A549 (cell line): ENCODE measurements around the gene NKTR. TPM values are rescaled to one million over a fixed set of nuclear protein-coding genes. Genes with fewer than 3 reads are reported as not detected.
"Not testable (repeated sequence)": the region's sequence is repeated elsewhere in the genome, so short reads cannot be mapped to it uniquely, and the experiment has no call there.

Experiments used
- ATAC-seq, 2 experiments: fragments of 200-7000 bp in 1 of 2; fragments of >200 bp in 1 of 2; cut with Nextera tagmentation in 1 of 2; cut with Tn5 transposase in 1 of 2; 3 replicates each; pipeline versions ENCODE4 v1.8.0 to v1.9.1; 2018 to 2020; ENCODE audit warnings: mild to moderate bottlenecking in 1 of 2, moderate library complexity in 1 of 2
- CTCF ChIA-PET: fragments of 300-600 bp; sonication (Branson Sonifier 250); formaldehyde crosslinking; extraction: SDS; loops from one replicate; lab custom pipeline; 2021; ENCODE audit warnings: antibody characterized with exemption, inconsistent platforms; lab: Yijun Ruan, JAX
- POLR2A ChIA-PET: fragments of 350-600 bp; formaldehyde crosslinking; extraction: SDS; loops from one replicate; lab custom pipeline; 2021; ENCODE audit warnings: antibody characterized with exemption, inconsistent platforms; lab: Yijun Ruan, JAX
- DNase-seq, 2 experiments: peaks; one replicate each; pipeline versions ENCODE4 v3.0.0 to v3.0.0-alpha.2; 2011 to 2016; ENCODE audit warnings: low read depth in 1 of 2, low spot score in 1 of 2
- FAIRE-seq: peaks from 2 replicates; lab custom pipeline; 2011; peaks lifted over from hg19 to GRCh38; lab: Jason Lieb, UNC
- H3K27ac ChIP-seq, 2 experiments: fragments of >200 bp; sonication (Bioruptor Twin); formaldehyde crosslinking; 3 replicates each; pipeline ENCODE4 v1.5.1; 2016 to 2017
- H3K4me1 ChIP-seq: fragments of >200 bp; sonication (Bioruptor Twin); formaldehyde crosslinking; 3 replicates; pipeline ENCODE4 v1.6.1; 2016
- H3K4me2 ChIP-seq: fragments of >200 bp; sonication (Bioruptor Twin); formaldehyde crosslinking; 3 replicates; pipeline ENCODE4 v1.6.1; 2016
- H3K4me3 ChIP-seq: fragments of >200 bp; sonication (Bioruptor Twin); formaldehyde crosslinking; 3 replicates; pipeline ENCODE4 v1.5.1; 2016
- H3K9me3 ChIP-seq: fragments of >200 bp; sonication (Bioruptor Twin); formaldehyde crosslinking; 3 replicates; pipeline ENCODE4 v1.6.1; 2016
- CBX8 ChIP-seq: fragments of 200-600 bp; sonication (generic); IDR thresholded peaks from 2 replicates; pipeline ENCODE4 v1.6.1; 2016
- CHD2 ChIP-seq: fragments of 150-350 bp; IDR thresholded peaks from 2 replicates; pipeline ENCODE4 v1.6.1; 2014; ENCODE audit warnings: low read length; ENCODE audit not compliant: partially characterized antibody
- HDAC2 ChIP-seq: fragments of 200-600 bp; sonication (generic); IDR thresholded peaks from 2 replicates; pipeline ENCODE4 v1.6.1; 2016
- HEYL ChIP-seq: fragments of 250-450 bp; sonication (Bioruptor Pico); IDR thresholded peaks from 2 replicates; pipeline ENCODE4 v1.8.0; 2021; ENCODE audit warnings: mild to moderate bottlenecking, moderate library complexity
- KDM1A ChIP-seq: fragments of 200-600 bp; sonication (generic); IDR thresholded peaks from 2 replicates; pipeline ENCODE4 v1.6.1; 2016; ENCODE audit warnings: low read depth, mild to moderate bottlenecking
- MAZ ChIP-seq: fragments of 150-350 bp; IDR thresholded peaks from 2 replicates; pipeline ENCODE4 v1.6.1; 2014; ENCODE audit warnings: antibody characterized with exemption, low read depth, low read length, borderline replicate concordance
- POLR2A ChIP-seq: IDR thresholded peaks from 2 replicates; pipeline ENCODE4 v1.6.1; 2012; ENCODE audit warnings: mild to moderate bottlenecking, low read length
- SMC3 ChIP-seq: fragments of >200 bp; sonication (Bioruptor Twin); formaldehyde crosslinking; IDR thresholded peaks from 3 replicates; pipeline ENCODE4 v1.6.1; 2018; ENCODE audit warnings: inconsistent platforms
- SREBF2 ChIP-seq: fragments of 450-650 bp; IDR thresholded peaks from 2 replicates; pipeline ENCODE4 v1.6.1; 2014; ENCODE audit warnings: mild to moderate bottlenecking, moderate library complexity
- ZNF302 ChIP-seq: fragments of 250-450 bp; sonication (Bioruptor Pico); IDR thresholded peaks from 2 replicates; pipeline ENCODE4 v1.9.0; 2021; ENCODE audit warnings: inconsistent platforms, mild to moderate bottlenecking, moderate library complexity
- WGBS: methylation state at CpG from one replicate; pipeline ENCODE4 v1.1.6; 2017; ENCODE audit errors: missing lambda C conversion rate; 5-methylcytosine and 5-hydroxymethylcytosine counted together
- polyA plus RNA-seq, 4 experiments: library from polyadenylated mRNA; depleted of rRNA in 3 of 4; stranded (reverse); fragments of >200 nt; fragmentation: RNase III in 1 of 4; extraction: RNeasy Plus Mini Kit Qiagen cat#74134 plus additional on column Dnase treatment in 1 of 4; gene quantifications; 2 replicates in 3 of 4; 3 replicates in 1 of 4; pipeline ENCODE4 v1.2.3, GENCODE V29; 2011 to 2017
- TF ChIP-seq, protein P1 (sequence below): fragments of 450-650 bp; IDR thresholded peaks from 2 replicates; pipeline ENCODE4 v1.6.1; 2014; ENCODE audit warnings: antibody characterized with exemption
- TF ChIP-seq, protein P2 (sequence below): fragments of >200 bp; sonication (Bioruptor Twin); formaldehyde crosslinking; IDR thresholded peaks from 2 replicates; pipeline ENCODE4 v1.6.1; 2016
- TF ChIP-seq, protein P3 (sequence below): fragments of >200 bp; sonication (Bioruptor Twin); formaldehyde crosslinking; IDR thresholded peaks from 3 replicates; pipeline ENCODE4 v1.6.1; 2016

The NKTR gene
- polyA plus RNA-seq, 2 of the 4 experiments (the other 2 are of a cell fraction) = 16.2 to 49.3 TPM

DNA sequence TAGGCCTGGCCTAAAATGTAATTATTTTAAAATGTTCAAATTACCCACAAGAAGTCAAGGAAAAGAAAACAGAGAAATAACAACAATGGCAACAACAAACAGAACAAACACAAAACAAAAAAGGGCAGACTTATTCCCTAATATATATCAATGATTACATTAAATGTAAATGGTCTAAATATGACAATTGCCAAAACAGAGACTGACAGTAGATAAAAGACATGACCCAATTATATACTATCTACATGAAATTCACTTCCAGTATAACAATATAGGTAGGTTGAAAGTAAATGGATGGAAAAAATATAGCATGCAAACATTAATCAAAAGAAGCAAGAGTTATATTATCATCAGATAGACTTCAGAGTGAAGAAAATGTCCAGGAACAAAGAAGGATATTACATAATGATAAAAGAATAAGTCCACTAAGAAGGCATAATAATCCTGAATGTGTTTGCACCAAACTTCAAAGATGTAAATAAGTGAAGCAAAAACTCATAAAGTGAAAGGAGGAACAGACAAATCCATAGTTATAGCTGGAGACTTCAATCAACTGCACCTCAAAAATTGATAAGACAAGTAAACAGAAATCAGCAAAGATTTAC is 25.2 kb upstream of the NKTR start:
- ChIA-PET POLR2A (interaction anchor here (0.9 kb wide), 1 partner anchor 15 kb away, joined by 3 read pairs; the partner anchor contains the start of gene SS18L2), CTCF (no interaction called here)
- ATAC-seq (no peak), FAIRE-seq (no peak), DNase-seq (no peak)
- no peak overlapping the region for H3K27ac ChIP-seq
- no peak overlapping the region for H3K4me2 ChIP-seq
- TF ChIP-seq CHD2 = no peak
- 0 out of 2 replicates have a peak, but pooled peaks have one; percentile 33 for TF ChIP-seq HDAC2
- peaks cover 10% of the 10 kb centered on the region; the same call in 2 of the 3 replicates for H3K9me3 ChIP-seq
- peaks cover 6% of the 10 kb centered on the region for H3K4me1 ChIP-seq
- no peak overlapping the region for H3K4me3 ChIP-seq

DNA sequence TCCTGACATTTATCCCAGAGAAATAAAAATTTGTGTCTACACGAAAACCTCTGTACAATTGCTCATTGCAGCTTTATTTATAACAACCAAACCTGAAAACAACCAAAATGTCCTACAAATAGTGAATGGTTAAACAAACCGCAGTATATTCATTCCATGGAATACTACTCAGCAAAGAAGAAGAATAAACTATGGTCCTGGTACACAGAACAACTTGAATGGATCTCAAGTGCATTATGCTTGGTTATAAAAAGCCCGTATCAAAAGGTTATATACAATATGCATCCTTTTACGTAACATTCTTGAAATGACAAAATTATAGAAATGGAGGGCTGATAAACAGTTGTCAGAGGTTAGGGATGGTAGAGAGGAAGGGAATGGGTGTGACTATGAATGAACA is 22.4 kb upstream of the NKTR start:
- POLR2A ChIA-PET = no interaction called here
- WGBS = 87% methylated on average over 4 of the region's 4 CpGs

DNA sequence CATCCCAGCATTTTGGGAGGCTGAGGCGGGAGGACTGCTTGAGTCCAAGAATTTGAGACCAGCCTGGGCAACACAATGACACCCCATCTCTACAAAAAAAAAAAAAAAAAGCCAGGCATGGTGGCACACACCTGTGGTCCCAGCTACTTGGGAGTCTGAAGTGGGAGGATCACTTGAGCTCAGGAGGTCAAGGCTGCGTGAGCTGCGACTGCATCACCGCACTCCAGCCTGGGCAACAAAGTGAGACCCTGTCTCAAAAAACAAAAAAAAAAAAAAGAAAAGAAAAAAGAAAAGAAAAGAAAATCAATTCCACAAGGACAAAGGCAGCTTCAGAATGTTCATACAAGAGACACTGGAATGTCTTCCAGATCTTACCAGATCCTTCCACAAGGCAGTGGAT is 21.1 kb upstream of the NKTR start:
- ATAC-seq, H3K27ac ChIP-seq, POLR2A ChIA-PET, H3K4me3 ChIP-seq, H3K4me2 ChIP-seq, DNase-seq, FAIRE-seq, H3K9me3 ChIP-seq: not testable (repeated sequence)
- WGBS = 97% methylated on average over 4 of the region's 4 CpGs
- H3K4me1 ChIP-seq = peaks cover 20% of the 10 kb centered on the region
- CTCF ChIA-PET = interaction anchor here (0.8 kb wide), 1 partner anchor 348 kb away, joined by 3 read pairs; no protein-coding TSS in a partner anchor

More for the DNA sequence above, 22.4 kb upstream of the NKTR start:
- DNase-seq = no peak
- FAIRE-seq = no peak
- Histone ChIP-seq H3K4me1 (peaks cover 19% of the 10 kb centered on the region), H3K9me3 (peaks cover 10% of the 10 kb centered on the region; the same call in 2 of the 3 replicates), H3K4me3 (no peak overlapping the region), H3K27ac (no peak overlapping the region), H3K4me2 (no peak overlapping the region)
- CTCF ChIA-PET = interaction anchor here (1.1 kb wide), 1 partner anchor 167 kb away, joined by 3 read pairs; no protein-coding TSS in a partner anchor
- no peak for ATAC-seq
- TF ChIP-seq HEYL (CRISPR knock-in tag) (no peak), CBX8 (no peak), SMC3 (no peak)
- TF ChIP-seq, protein P1, sequence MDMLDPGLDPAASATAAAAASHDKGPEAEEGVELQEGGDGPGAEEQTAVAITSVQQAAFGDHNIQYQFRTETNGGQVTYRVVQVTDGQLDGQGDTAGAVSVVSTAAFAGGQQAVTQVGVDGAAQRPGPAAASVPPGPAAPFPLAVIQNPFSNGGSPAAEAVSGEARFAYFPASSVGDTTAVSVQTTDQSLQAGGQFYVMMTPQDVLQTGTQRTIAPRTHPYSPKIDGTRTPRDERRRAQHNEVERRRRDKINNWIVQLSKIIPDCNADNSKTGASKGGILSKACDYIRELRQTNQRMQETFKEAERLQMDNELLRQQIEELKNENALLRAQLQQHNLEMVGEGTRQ = no peak

DNA sequence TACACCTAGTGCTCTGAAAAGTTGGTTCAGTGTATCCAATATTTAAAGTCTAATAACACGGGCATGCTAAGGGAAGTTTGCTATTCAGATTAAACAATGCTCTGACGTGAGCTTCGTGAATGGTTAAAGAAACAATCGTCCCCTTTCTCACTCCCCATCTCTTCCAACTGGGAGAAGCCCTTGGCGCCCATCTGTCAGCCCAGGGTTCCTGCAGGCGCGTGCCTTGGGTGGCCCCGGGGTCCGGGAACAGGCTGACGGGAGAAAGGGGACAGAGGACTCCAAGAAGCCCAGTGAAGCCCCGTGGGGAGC is 19.1 kb upstream of the NKTR start:
- ChIA-PET CTCF (interaction anchor here (1.0 to 1.6 kb wide), 5 partner anchors 9 to 258 kb away, joined by 3 to 5 read pairs (median 3); no protein-coding TSS in a partner anchor), POLR2A (interaction anchor here (0.6 to 2.4 kb wide), 3 partner anchors 9 to 19 kb away, joined by 3 to 17 read pairs (median 5); partner anchors contain the start of genes NKTR and SS18L2)
- peak overlapping the region; percentile 81 for H3K4me2 ChIP-seq
- DNase-seq (no peak), ATAC-seq (no peak; a peak in 1 of 6 replicates), FAIRE-seq (no peak)
- WGBS = 0% methylated on average over 3 of the region's 11 CpGs
- TF ChIP-seq, protein P2, sequence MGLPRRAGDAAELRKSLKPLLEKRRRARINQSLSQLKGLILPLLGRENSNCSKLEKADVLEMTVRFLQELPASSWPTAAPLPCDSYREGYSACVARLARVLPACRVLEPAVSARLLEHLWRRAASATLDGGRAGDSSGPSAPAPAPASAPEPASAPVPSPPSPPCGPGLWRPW = no peak
- TF ChIP-seq SREBF2 (no peak), POLR2A (no peak), ZNF302 (CRISPR knock-in tag) (no peak), MAZ (no peak), KDM1A (no peak), HDAC2 (no peak)
- TF ChIP-seq, protein P3, sequence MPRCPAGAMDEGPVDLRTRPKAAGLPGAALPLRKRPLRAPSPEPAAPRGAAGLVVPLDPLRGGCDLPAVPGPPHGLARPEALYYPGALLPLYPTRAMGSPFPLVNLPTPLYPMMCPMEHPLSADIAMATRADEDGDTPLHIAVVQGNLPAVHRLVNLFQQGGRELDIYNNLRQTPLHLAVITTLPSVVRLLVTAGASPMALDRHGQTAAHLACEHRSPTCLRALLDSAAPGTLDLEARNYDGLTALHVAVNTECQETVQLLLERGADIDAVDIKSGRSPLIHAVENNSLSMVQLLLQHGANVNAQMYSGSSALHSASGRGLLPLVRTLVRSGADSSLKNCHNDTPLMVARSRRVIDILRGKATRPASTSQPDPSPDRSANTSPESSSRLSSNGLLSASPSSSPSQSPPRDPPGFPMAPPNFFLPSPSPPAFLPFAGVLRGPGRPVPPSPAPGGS = no peak
- H3K9me3 ChIP-seq = no peaks in the 10 kb centered on the region
- peak overlapping the region; percentile 71 for H3K4me3 ChIP-seq
- peak overlapping the region; percentile 88 to 97 for H3K27ac ChIP-seq
- H3K4me1 ChIP-seq = peaks cover 20% of the 10 kb centered on the region
